Esophagus muscularis mucosa (tissue), 3 donors: ENCODE data around the gene SYVN1.

Source experiments
- CTCF ChIP-seq, 3 experiments: fragments of 200-600 bp in 2 of 3; fragments of 450-650 bp in 1 of 3; sonication (generic) in 2 of 3; IDR thresholded peaks; one replicate each; pipeline ENCODE4 v1.5.1; 2017 to 2019; ENCODE audit warnings: antibody characterized with exemption in 3 of 3, mild to moderate bottlenecking in 2 of 3, moderate library complexity in 1 of 3
- POLR2A ChIP-seq: fragments of 450-650 bp; IDR thresholded peaks from one replicate; pipeline ENCODE4 v1.6.1; 2017; ENCODE audit warnings: antibody characterized with exemption, moderate library complexity, mild to moderate bottlenecking, low read depth

- TF ChIP-seq CTCF (IDR thresholded peaks at IDR 0.05) (no peak), POLR2A (no peak)
Observed at GRCh38 chr11:65108469-65109123, 25.7 kb downstream of the SYVN1 start.
